GM12874 (cell line): ENCODE results near the gene CAPN7.

ENCODE experiments used
- TF ChIP-seq, protein P1 (sequence below): IDR thresholded peaks from 2 replicates; pipeline ENCODE4 v1.5.1; 2011; ENCODE audit warnings: low read depth, mild to moderate bottlenecking, control low read depth, low read length, moderate library complexity; ENCODE audit not compliant: insufficient read depth

CAPN7 gene

DNA sequence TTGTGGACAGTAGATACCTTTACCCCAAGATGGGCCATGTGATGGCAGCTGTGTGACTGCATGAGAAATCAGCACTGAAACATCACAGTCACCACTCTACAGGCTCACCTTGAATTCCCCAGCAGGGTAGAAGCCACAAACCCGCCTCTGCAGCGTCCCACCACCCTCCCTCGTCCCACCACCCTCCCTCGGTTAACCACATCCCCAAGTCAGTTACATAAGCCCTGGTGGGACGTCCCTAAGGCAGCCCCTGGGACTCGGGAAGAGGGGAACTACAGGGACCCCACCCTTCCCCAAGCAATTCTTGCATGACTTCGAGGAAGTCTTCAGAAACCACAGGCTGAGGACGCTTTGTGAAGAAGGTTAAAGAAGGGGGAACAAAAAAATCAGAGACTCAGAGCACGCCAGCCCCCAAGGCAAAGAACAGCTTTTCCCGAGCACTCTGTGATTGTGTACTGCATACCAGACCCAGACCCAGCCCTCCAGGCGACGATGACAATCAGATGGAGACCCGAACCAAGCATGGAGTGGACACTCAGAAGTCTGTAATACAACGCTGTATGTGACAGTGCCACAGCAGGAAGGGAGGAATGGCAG, 65.8 kb downstream of the CAPN7 start:
- TF ChIP-seq, protein P1, sequence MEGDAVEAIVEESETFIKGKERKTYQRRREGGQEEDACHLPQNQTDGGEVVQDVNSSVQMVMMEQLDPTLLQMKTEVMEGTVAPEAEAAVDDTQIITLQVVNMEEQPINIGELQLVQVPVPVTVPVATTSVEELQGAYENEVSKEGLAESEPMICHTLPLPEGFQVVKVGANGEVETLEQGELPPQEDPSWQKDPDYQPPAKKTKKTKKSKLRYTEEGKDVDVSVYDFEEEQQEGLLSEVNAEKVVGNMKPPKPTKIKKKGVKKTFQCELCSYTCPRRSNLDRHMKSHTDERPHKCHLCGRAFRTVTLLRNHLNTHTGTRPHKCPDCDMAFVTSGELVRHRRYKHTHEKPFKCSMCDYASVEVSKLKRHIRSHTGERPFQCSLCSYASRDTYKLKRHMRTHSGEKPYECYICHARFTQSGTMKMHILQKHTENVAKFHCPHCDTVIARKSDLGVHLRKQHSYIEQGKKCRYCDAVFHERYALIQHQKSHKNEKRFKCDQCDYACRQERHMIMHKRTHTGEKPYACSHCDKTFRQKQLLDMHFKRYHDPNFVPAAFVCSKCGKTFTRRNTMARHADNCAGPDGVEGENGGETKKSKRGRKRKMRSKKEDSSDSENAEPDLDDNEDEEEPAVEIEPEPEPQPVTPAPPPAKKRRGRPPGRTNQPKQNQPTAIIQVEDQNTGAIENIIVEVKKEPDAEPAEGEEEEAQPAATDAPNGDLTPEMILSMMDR, result no peak

DNA sequence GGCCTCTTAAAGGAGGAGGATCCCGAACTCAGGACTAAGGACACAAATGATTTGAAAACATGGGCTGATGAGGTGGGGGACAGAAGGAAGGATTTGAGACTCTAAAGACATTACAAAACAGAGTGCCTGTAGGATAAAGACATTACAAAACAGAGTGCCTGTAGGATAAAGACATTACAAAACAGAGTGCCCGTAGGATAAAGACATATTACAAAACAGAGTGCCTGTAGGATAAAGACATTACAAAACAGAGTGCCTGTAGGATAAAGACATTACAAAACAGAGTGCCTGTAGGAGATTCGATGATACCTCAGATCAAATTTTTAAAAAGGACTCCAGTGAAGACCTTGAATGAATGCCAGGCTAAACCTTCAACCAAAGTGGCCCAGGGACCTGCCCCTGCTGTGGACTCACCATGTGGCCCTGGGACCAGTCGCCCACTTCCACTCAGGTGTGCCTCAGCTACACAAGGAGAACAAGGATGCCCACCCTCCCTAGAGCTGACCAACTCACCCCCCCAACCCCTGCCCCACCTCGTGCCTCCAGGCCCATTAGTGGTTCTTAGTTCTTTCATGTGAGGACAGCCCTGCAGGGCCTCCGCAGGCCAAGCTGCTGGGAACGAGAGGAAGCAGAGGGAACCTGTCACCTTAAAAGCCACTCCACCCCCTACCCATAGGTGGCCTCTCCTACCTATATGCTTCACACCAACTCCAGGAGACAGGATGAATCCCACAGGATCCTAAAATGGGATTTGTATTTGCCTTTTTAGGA, 66.6 kb downstream of the CAPN7 start:
- TF ChIP-seq, protein P1, result no peak

GRCh38 chr3:15273227-15273626, 67.2 kb downstream of the CAPN7 start:
- TF ChIP-seq, protein P1, result no peak

- TF ChIP-seq, protein P1, result no peak
Measured at GRCh38 chr3:15276028-15276724, 70.1 kb downstream of the CAPN7 start.

- TF ChIP-seq, protein P1, result no peak
Measured at GRCh38 chr3:15277861-15278500, 71.9 kb downstream of the CAPN7 start.

GRCh38 chr3:15279205-15279604, 73.2 kb downstream of the CAPN7 start:
- TF ChIP-seq, protein P1, result no peak
